Esophagus mucosa (tissue), 1 donor: ENCODE results near the gene HOXA10. TPM values are rescaled to one million over a fixed set of nuclear protein-coding genes. Genes with fewer than 3 reads are reported as not detected.

Source experiments
- ATAC-seq: fragments of 200-7000 bp; cut with Tn5 transposase; one replicate; pipeline ENCODE4 v1.9.1; 2020
- total RNA-seq: library from RNA; stranded (reverse); gene quantifications from one replicate; pipeline ENCODE4 v1.2.4, GENCODE V29; 2023
- donor health status: DM: yes; HTN: yes; CAD: no.

Gene HOXA10
- total RNA-seq, 1 donor from 2014 or later, result 1.1 TPM

GRCh38 chr7:27165089-27165995 lies 8.8 kb downstream of the HOXA10 start, which contains the start of gene HOXA9:
TSS of gene HOXA9 (minus strand) at chr7:27165537. CDS start at chr7:27165457, 80 bp downstream.
- ATAC-seq, result peak; percentile 6

GRCh38 chr7:27164367-27165088 lies 9.6 kb downstream of the HOXA10 start:
- no peak for ATAC-seq

- ATAC-seq, result no peak
Measured at GRCh38 chr7:27164045-27164366, 10.1 kb downstream of the HOXA10 start.

- no peak for ATAC-seq
Measured at GRCh38 chr7:27163288-27164044, 10.7 kb downstream of the HOXA10 start.

GRCh38 chr7:27162561-27163287 lies 11.4 kb downstream of the HOXA10 start:
- ATAC-seq, result no peak

GRCh38 chr7:27161721-27162560 lies 12.2 kb downstream of the HOXA10 start:
- no peak for ATAC-seq

- no peak for ATAC-seq
Measured at GRCh38 chr7:27161214-27161720, 12.9 kb downstream of the HOXA10 start.

- peak; percentile 82 for ATAC-seq
Measured at GRCh38 chr7:27160546-27161213, 13.4 kb downstream of the HOXA10 start.

GRCh38 chr7:27160145-27160545 lies 14.0 kb downstream of the HOXA10 start:
- no peak for ATAC-seq

- ATAC-seq, result no peak
Measured at GRCh38 chr7:27159266-27160144, 14.6 kb downstream of the HOXA10 start.

- no peak for ATAC-seq
Measured at GRCh38 chr7:27158436-27159265, 15.5 kb downstream of the HOXA10 start.

GRCh38 chr7:27157702-27158431 lies 16.3 kb downstream of the HOXA10 start:
- no peak for ATAC-seq

GRCh38 chr7:27156916-27157701 lies 17.0 kb downstream of the HOXA10 start:
- no peak for ATAC-seq

- peak; percentile 42 for ATAC-seq
Measured at GRCh38 chr7:27156508-27156898, 17.6 kb downstream of the HOXA10 start, which contains the start of gene HOXA7. TSS of gene HOXA7 (minus strand) at chr7:27156675. CDS start at chr7:27156545, 130 bp downstream.

GRCh38 chr7:27155816-27156507 lies 18.2 kb downstream of the HOXA10 start:
- peak; percentile 47 for ATAC-seq
